Suppressor macrophage (primary cell): Measurements from ENCODE around the gene SLC16A10.
"Not testable (repeated sequence)": the region's sequence is repeated elsewhere in the genome, so short reads cannot be mapped to it uniquely, and the experiment has no call there.

Experiments used
- DNase-seq, 4 experiments: peaks; one replicate each; pipeline ENCODE4 v3.0.0-alpha.2; 2020 to 2022

Gene SLC16A10

GRCh38 chr6:111187874-111188273 is 100.6 kb downstream of the SLC16A10 start:
- no peak for DNase-seq

DNA sequence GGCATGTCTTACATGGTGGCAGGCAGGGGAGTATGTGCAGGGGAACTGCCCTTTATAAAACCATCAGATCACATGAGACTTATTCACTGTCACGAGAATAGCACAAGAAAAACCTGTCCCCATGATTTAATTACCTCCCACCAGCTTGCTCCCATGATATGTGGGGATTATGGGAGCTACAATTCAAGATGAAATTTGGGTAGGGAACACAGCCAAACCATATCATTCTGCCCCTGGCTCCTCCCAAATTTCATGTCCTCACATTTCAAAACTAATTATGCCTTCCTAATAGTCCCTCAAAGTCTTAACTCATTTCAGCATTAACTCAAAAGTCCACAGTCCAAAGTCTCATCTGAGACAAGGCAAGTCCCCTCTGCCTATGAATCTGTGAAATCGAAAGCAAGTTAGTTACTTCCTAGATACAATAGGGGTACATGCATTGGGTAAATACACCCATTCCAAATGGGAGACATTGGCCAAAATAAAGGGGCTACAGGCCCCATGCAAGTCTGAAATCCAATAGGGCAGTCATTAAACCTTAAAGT is 102.4 kb downstream of the SLC16A10 start:
- peak in 1 of 4 experiments; percentile 9 for DNase-seq

DNA sequence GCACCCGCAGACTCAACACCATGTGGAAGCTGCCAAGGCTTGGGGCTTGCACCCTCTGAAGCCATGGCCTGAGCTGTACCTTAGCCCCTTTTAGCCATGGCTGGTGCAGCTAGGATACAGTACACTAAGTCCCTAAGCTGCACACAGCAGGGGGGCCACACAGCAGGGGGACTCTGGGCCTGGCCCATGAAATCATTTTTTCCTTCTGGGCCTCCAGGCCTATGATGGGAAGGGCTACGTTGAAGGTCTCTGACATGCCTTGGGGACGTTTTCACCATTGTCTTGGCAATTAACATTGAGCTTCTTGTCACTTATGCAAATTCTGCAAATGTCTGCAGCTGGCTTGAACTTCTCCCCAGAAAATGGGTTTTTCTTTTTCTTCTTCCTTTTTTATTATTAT is 103.3 kb downstream of the SLC16A10 start:
- DNase-seq, result no peak

- DNase-seq, result not testable (repeated sequence)
Observed at GRCh38 chr6:111191136-111191535, 103.8 kb downstream of the SLC16A10 start.

DNA sequence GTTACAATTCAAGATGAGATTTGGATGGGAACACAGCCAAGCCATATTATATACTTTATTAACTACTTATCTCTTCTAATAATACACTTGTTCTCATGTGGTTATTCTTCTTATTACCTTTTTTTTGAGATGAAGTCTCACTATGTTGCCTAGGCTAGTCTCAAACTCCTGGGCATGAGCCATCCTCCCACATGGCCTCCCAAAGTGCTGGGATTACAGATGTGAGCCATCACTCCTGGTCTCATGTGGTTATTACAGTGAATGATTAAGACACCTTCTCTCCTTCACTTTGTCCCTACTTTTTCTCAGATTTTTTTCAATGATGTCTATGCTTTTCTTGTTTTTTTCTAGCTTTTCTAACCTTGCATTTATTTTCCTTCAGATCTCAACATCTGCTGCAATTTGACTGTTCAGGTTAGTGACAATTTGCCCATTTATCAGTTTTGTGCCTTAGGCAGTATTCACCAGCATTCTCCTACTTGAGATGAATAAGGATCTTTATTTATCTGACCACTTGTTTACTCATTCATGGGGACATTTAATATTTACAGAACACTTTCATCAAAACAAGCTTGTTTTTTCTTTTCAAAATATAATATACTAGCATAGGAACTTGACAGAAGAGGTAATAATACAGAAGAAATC is 105.7 kb downstream of the SLC16A10 start:
- peak; percentile 30 to 52 (median 44) for DNase-seq

DNA sequence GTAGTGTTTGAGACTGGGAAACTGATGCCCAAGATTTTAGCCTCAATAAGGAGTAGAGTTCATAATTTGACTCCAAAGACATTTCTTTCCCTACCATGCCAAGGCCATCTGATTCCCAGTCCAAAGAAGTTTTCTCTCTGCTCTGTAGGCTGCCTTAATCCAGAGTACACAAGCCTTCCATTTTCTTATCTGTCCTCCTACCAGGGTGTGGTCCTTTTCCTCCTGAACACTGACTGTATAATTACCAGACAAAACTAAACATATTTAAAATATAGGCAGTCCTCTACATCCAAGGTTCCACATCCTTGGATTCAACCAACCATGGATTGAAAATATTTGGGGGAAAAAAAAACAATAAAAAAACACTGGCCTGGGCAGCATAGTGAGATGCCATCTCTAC is 108.4 kb downstream of the SLC16A10 start:
- no peak for DNase-seq

DNA sequence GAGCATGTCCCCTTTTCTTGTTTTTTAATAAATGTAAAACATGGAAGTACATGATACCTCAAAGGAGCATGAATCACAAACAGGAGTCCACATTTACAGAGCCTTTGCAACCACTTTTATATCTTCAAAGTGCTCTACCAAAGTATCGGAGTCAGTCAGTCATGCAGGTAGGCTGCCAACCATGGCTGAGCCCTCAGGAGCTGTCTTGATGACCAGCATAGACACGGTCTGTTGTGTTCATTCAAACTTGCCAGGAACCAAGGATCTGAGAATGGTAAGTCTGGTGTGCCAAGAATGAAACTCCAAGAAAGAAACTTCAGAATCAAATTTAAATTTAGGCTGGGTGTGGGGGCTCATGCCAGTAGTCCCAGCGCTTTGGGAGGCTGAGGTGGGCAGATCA is 111.5 kb downstream of the SLC16A10 start:
- no peak for DNase-seq

- no peak for DNase-seq
Observed at GRCh38 chr6:111199935-111200334, 112.6 kb downstream of the SLC16A10 start.

DNA sequence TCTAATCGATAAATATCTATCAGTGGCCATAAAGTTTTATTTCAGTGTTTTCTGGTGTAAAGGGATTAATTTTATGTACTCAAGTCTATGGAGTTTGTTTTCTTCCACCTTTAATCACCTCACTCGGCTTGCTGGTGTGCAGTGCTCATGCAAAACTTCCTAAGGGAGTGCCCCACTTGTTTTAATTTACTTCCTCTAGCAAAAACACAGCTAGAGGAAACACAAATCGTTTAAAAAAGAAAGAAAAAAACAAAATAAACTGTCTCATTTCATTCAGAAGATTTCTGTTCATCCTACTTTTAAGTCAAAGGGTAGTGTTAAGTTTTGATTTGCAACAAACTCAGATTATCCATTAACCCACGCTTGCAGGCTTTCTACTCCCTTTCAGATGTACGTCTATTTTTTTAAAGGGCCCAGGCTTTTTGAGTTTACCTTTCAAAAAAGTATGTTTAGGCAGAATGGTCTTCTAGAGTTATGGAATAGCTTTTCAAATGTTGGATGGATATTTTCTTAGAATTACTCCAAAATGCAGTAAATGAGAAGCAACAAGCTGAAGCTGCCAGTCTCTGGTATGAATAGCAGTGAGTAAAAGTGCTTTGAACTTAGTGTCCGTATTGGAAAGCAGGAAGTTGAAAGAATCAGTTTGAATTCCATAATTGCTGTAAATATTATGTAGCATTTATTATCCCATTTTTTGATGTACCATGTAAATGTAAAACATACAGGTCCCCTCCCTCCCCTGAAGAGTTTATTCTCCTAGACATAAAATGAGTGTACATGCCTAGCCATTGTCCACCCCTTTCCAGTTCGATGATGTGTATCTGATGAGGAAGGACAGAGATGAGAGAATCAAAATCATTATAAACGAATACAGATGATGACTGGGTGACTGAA is 113.3 kb downstream of the SLC16A10 start:
- DNase-seq, result no peak

- no peak for DNase-seq
Observed at GRCh38 chr6:111201244-111201554, 113.9 kb downstream of the SLC16A10 start.

- DNase-seq, result no peak
Observed at GRCh38 chr6:111201764-111202163, 114.5 kb downstream of the SLC16A10 start.

- DNase-seq, result not testable (repeated sequence)
Observed at GRCh38 chr6:111203539-111203938, 116.2 kb downstream of the SLC16A10 start.

DNA sequence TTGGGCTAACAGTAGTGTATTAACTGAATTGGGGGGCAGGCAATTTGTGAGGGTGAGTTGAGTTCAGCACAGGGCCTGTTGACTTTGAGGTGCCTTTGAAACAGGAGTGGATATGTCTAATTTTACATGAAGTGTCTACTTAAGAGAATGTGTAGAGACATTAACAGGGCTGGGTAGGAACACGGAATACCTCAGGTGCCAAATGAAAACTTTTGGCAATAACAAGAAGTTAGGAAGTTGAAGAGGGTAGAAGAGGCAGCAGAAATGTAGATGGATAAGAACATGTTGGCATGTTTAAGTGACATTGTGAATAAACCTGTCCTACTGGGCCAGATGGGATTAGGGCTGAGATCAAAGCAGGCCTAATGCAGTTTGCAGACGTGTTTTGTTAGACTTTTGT is 117.0 kb downstream of the SLC16A10 start:
- no peak for DNase-seq

DNA sequence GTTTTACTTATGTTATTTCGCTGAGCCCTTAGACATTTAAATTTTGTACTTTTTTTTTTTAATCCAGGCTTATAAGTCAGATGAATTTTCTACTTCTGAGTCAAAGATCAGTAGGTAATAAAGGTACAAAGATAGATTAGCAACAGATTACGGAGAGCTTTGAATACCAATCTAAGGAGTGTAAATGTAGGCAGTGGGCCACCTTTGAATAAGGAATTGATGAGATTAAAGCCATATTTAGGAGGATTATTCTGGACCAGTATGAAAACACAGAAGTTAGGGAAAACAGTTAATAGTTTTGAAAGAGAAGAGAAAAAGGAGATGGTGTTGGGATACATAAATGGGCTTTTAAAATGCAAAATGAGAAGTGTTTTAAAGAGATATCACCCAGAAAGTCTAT is 117.6 kb downstream of the SLC16A10 start:
- DNase-seq, result no peak

DNA sequence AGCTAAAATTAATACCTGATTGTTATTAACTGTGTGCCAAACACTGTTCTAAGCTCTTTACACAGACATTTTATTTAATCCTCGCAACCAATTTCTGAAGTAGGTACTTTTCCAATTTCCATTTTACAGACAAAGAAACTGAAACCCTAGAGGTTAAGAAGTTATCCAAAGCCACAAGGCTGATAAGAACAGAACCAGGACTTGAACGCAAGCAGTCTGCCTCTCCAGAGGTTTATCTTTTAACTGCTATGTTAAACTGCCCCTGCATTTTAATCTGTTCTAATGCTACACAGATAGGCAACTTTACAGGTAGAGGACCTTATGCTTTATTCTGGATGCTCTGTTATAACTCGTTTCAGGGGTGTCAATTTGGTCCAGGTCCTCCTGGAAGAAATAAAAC is 118.2 kb downstream of the SLC16A10 start:
- DNase-seq, result no peak

- peak; percentile 22 to 44 (median 27) for DNase-seq
Observed at GRCh38 chr6:111207141-111207858, 120.0 kb downstream of the SLC16A10 start.

DNA sequence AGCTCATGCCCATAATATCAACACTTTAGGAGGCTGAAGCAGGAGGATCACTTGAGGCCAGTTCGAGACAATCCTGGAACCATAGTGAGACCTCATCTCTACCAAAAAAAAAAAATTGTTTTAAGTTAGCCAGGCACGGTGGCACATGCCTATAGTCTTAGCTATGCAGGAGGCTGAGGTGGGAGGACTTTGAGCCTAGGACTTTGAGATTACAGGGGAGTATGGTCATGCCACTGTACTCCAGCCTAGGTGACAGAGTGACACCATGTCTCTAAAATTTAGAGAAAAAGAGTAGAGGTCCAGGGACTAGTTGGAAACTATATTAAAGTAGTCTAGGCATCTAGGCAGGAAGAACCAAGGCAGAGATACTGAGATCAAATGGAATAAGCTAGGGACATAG is 121.6 kb downstream of the SLC16A10 start:
- DNase-seq, result no peak

- peak; percentile 75 to 91 (median 88) for DNase-seq
Observed at GRCh38 chr6:111210194-111210728, 123.0 kb downstream of the SLC16A10 start.

DNA sequence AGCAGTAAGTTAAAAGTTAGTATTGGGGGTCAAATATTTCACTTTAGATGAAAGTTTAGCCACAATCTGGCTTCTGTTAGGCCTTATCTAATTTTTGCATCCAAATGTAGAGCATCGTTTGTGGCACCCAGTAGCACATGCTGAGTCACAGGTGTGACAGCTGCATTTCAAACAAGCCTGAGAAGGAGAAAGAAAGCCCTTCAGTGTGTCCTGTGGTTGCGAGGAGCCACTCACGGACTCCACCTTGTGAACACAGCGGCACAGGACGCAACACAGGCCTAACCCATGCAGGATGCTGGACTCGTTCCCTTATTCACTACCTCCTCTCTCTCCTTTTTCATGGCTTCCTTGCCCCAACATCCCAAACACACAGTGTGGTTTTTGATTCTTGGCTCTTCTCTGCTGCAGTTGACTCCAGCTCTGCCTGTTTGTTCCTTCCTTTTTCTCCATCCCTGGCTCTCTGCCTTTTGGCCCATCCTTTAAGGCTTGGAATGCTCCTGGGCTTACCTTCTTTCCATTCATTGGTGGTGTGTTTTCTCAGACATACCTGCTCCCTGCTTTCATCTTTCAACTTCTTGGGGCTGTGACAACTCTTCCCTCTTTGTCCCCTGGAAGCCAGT is 124.2 kb downstream of the SLC16A10 start:
- no peak for DNase-seq

DNA sequence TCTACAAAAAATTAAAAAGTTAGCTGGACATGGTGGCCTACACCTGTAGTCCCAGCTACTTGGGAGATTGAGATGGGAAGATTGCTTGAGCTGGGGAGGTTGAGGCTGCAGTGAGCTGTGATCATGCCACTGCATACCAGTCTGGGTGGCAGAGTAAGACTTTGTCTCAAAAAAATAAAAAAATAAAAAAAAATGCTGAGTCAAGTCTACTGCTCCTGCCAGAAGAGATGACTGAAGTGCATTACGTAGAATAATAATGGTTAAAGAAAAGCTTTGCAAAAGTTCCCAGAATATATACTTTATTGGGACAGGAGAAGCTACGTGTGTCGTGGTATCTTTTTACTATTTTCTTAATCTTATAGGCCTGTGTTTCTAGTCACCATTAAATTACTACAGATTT is 125.3 kb downstream of the SLC16A10 start:
- no peak for DNase-seq

DNA sequence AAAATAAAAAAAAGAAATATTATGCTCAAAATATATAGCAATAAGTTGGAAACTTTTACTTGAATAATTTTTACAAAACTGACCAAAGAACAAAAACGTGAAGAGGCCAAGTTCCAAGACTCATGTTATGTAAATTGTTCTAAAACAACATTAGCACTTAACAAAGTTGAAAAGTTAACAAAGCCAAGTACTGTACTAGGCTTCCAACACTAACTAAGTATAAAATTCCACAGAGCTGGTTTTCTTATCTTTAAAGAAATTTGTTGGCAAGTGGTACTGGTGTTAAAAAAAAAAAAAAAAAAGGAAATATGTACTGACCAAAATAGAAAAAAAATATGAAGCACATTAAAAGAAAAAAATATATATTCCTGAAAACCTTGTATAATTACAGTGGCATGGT is 127.8 kb downstream of the SLC16A10 start:
- no peak for DNase-seq

GRCh38 chr6:111219785-111220184 is 132.5 kb downstream of the SLC16A10 start:
- no peak for DNase-seq
